HL-60 (cell line): Measurements from ENCODE around the gene PBRM1.

Experiments used
- DNase-seq, 2 experiments: peaks; one replicate each; pipeline ENCODE4 v3.0.0-alpha.2; 2010 to 2020; ENCODE audit warnings: low read depth in 1 of 2, low spot score in 1 of 2
- H3K27ac ChIP-seq: fragments of 250-450 bp; sonication (Bioruptor Pico); replicated peaks from 2 replicates; pipeline ENCODE4 v1.5.1; 2020; ENCODE audit warnings: mild to moderate bottlenecking, moderate library complexity
- H3K27me3 ChIP-seq: fragments of 250-450 bp; sonication (Bioruptor Pico); 2 replicates; pipeline ENCODE4 v1.5.1; 2021; ENCODE audit warnings: mild to moderate bottlenecking, moderate library complexity; ENCODE audit not compliant: insufficient read depth, poor library complexity, severe bottlenecking
- H3K4me3 ChIP-seq: replicated peaks from 2 replicates; pipeline ENCODE4 v1.5.1; 2011; ENCODE audit warnings: mild to moderate bottlenecking, control low read depth, low read length; ENCODE audit not compliant: insufficient read depth
- CTCF ChIP-seq: IDR thresholded peaks from one replicate; pipeline ENCODE4 v1.5.1; 2011; ENCODE audit warnings: low read length, control low read depth, inconsistent platforms; ENCODE audit not compliant: insufficient read depth
- GABPA ChIP-seq: IDR thresholded peaks from 2 replicates; pipeline ENCODE4 v1.6.1; 2012; ENCODE audit warnings: low read depth
- POLR2AphosphoS5 ChIP-seq: IDR thresholded peaks from 2 replicates; pipeline ENCODE4 v1.6.1; 2012; ENCODE audit warnings: low read depth
- REST ChIP-seq: IDR thresholded peaks from 2 replicates; pipeline ENCODE4 v1.6.1; 2012; ENCODE audit warnings: low read depth; ENCODE audit not compliant: insufficient replicate concordance
- SPI1 ChIP-seq: IDR thresholded peaks from 2 replicates; pipeline ENCODE4 v1.6.1; 2012; ENCODE audit warnings: low read depth, mild to moderate bottlenecking, borderline replicate concordance

Gene PBRM1

GRCh38 chr3:52722491-52722890 lies 36.8 kb upstream of the PBRM1 start:
- TF ChIP-seq SPI1 = no peak
- TF ChIP-seq GABPA = no peak
- no peak for TF ChIP-seq POLR2AphosphoS5
- no peak for TF ChIP-seq CTCF
- no peak for TF ChIP-seq REST
- no peaks in the 10 kb centered on the region for H3K27me3 ChIP-seq
- DNase-seq = no peak
- H3K4me3 ChIP-seq = no peak overlapping the region
- peak overlapping the region; percentile 3; the same call in 1 of the 2 replicates for H3K27ac ChIP-seq

- no peak overlapping the region for H3K4me3 ChIP-seq
- no peak for DNase-seq
- peak overlapping the region; percentile 3 for H3K27ac ChIP-seq
- no peak for TF ChIP-seq CTCF
- TF ChIP-seq POLR2AphosphoS5 = no peak
- no peak for TF ChIP-seq REST
- H3K27me3 ChIP-seq = no peaks in the 10 kb centered on the region
Measured at GRCh38 chr3:52721730-52722008, 36.0 kb upstream of the PBRM1 start.

- TF ChIP-seq REST = peak; percentile 31
- peak; percentile 94 for TF ChIP-seq POLR2AphosphoS5
- TF ChIP-seq GABPA = peak; percentile 45; the same call in 1 of the 2 replicates
- no peak for TF ChIP-seq CTCF
- no peak; the same call in 1 of the 2 replicates for TF ChIP-seq SPI1
- Histone ChIP-seq H3K27me3 (no peaks in the 10 kb centered on the region), H3K4me3 (no peak overlapping the region), H3K27ac (peak overlapping the region; percentile 53)
- DNase-seq = peak; percentile 93 to 96
Measured at GRCh38 chr3:52721002-52721729, 35.5 kb upstream of the PBRM1 start.
